Tongue (tissue), 2 donors: ENCODE data around the gene PDS5B. TPM values are rescaled to one million over a fixed set of nuclear protein-coding genes. Genes with fewer than 3 reads are reported as not detected.

Source experiments
- DNase-seq: peaks from one replicate; pipeline ENCODE4 v3.0.0-alpha.2; 2015
- total RNA-seq: library from RNA; depleted of rRNA; stranded (reverse); fragments of >200 nt; gene quantifications from one replicate; pipeline ENCODE4 v1.2.3, GENCODE V29; 2014

The PDS5B gene
- total RNA-seq, 1 donor from 2014 or later = 100 TPM

- DNase-seq = no peak
These were observed 144.8 kb downstream of the PDS5B start for GRCh38 chr13:32731074-32731473.

GRCh38 chr13:32731576-32731975 is 145.3 kb downstream of the PDS5B start:
- DNase-seq = no peak

- DNase-seq = no peak
These were observed 147.4 kb downstream of the PDS5B start for GRCh38 chr13:32733690-32734089.

- no peak for DNase-seq
These were observed 148.3 kb downstream of the PDS5B start for GRCh38 chr13:32734511-32734910.

- DNase-seq = no peak
These were observed 149.6 kb downstream of the PDS5B start for GRCh38 chr13:32735859-32736258.

- no peak for DNase-seq
These were observed 150.4 kb downstream of the PDS5B start for GRCh38 chr13:32736648-32737047.

- DNase-seq = no peak
These were observed 150.9 kb downstream of the PDS5B start for GRCh38 chr13:32737111-32737571.

GRCh38 chr13:32737679-32738078 is 151.4 kb downstream of the PDS5B start:
- no peak for DNase-seq

- no peak for DNase-seq
These were observed 159.3 kb downstream of the PDS5B start for GRCh38 chr13:32745509-32745908.

GRCh38 chr13:32746474-32746873 is 160.2 kb downstream of the PDS5B start:
- DNase-seq = no peak

GRCh38 chr13:32748305-32748704 is 162.1 kb downstream of the PDS5B start:
- no peak for DNase-seq

GRCh38 chr13:32751340-32751739 is 165.1 kb downstream of the PDS5B start:
- DNase-seq = no peak

GRCh38 chr13:32752311-32752710 is 166.1 kb downstream of the PDS5B start:
- no peak for DNase-seq

GRCh38 chr13:32752997-32753606 is 166.8 kb downstream of the PDS5B start:
- no peak for DNase-seq

- no peak for DNase-seq
These were observed 167.9 kb downstream of the PDS5B start for GRCh38 chr13:32754179-32754578.

- DNase-seq = no peak
These were observed 172.9 kb downstream of the PDS5B start for GRCh38 chr13:32759152-32759551.

- no peak for DNase-seq
These were observed 175.2 kb downstream of the PDS5B start for GRCh38 chr13:32761472-32761871.

GRCh38 chr13:32779119-32779518 is 192.9 kb downstream of the PDS5B start:
- DNase-seq = no peak

- DNase-seq = no peak
These were observed 195.7 kb downstream of the PDS5B start for GRCh38 chr13:32781906-32782305.

GRCh38 chr13:32783067-32783466 is 196.8 kb downstream of the PDS5B start:
- DNase-seq = no peak

GRCh38 chr13:32790731-32791130 is 204.5 kb downstream of the PDS5B start:
- peak; percentile 9 for DNase-seq

- no peak for DNase-seq
These were observed 205.4 kb downstream of the PDS5B start for GRCh38 chr13:32791545-32792172.

- DNase-seq = no peak
These were observed 210.5 kb downstream of the PDS5B start for GRCh38 chr13:32796754-32797153.

- no peak for DNase-seq
These were observed 215.9 kb downstream of the PDS5B start for GRCh38 chr13:32802159-32802558.
